Measurements from ENCODE around the gene KYAT1. TPM values are rescaled to one million over a fixed set of nuclear protein-coding genes. Genes with fewer than 3 reads are reported as not detected.

KYAT1 gene
- total RNA-seq, 4 donors from 2014 or later: 4.0 to 9.4 (median 5.7) TPM

DNA sequence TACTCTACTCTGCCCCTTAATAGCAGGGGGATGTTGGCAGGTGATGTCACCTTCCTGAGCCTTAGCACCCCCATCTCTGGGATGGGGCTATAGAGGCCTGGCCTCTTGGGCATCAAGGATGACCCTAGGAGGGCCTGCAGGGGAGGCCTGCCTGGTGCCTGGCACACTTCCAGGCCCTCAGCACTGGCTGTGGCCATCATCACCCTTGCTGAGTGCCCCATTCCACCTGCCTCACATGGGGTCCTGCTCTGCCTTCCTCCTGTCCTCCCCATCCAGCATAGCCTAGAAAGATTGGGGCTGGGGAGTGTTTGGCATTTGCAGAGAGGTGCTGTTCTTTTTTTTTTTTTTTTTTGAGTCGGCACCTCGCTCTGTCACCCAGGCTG is 21.3 kb upstream of the KYAT1 start:
- intact Hi-C loops (cut with DNase I): no loop called here
- H3K27me3 ChIP-seq: no peaks in the 10 kb centered on the region
- TF ChIP-seq, protein P1, sequence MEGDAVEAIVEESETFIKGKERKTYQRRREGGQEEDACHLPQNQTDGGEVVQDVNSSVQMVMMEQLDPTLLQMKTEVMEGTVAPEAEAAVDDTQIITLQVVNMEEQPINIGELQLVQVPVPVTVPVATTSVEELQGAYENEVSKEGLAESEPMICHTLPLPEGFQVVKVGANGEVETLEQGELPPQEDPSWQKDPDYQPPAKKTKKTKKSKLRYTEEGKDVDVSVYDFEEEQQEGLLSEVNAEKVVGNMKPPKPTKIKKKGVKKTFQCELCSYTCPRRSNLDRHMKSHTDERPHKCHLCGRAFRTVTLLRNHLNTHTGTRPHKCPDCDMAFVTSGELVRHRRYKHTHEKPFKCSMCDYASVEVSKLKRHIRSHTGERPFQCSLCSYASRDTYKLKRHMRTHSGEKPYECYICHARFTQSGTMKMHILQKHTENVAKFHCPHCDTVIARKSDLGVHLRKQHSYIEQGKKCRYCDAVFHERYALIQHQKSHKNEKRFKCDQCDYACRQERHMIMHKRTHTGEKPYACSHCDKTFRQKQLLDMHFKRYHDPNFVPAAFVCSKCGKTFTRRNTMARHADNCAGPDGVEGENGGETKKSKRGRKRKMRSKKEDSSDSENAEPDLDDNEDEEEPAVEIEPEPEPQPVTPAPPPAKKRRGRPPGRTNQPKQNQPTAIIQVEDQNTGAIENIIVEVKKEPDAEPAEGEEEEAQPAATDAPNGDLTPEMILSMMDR (IDR thresholded peaks at IDR 0.05): no peak
- TF ChIP-seq POLR2A (IDR thresholded peaks at IDR 0.05): no peak

DNA sequence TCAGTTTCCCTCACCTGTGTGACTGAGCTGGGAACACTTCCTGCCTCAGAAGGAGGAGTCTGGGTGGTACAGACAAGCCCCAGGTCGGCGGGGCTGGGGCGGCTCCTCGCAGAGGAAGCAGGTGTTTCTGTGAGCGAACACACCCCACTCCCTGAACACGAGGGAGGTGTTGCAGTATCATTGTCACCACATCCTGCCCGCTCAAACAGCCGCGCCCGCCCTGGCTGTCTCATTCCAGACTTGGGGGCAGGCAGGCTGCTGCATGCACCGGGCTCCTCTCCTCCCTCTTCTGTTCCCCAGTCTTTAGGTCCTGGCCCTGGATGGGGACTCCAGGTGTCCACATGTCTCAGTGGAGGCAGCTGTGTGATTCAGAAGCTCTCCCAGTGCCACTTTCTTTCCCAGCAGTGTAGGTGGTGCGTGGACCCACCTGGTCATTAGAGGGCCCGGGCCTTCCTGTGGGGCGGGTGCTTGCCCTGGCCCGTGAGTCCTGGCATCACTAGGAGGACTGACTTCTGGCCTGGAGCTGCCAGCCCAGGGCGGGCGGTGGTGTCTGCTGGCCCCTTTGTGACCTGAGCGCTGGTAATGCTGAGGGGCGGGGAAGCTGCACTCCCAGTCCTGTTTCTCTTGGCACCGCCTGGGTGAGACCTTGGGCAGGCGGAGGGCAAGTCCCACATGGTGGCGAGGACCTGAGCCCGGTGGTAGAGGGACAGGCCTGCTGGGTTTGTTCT is 20.8 kb upstream of the KYAT1 start:
- WGBS, 2 donors: no CpG with 5 or more reads among the region's 23 CpGs
- peak; percentile 42 for DNase-seq
- Histone ChIP-seq H3K27me3 (no peaks in the 10 kb centered on the region), H3K27ac (peak overlapping the region; percentile 91 to 100 (median 97)), H3K36me3 (peaks cover 5 to 49% (median 7%) of the 10 kb centered on the region in 3 donors), H3K4me1 (peaks cover 60 to 82% (median 61%) of the 10 kb centered on the region in 3 donors), H3K9me3 (no peaks in the 10 kb centered on the region), H3K4me3 (peak overlapping the region in 1 of 4 donors; percentile 28)
- intact Hi-C loops (cut with DNase I): no loop called here
- TF ChIP-seq POLR2A (IDR thresholded peaks at IDR 0.05): peak in 2 of 4 donors; percentile 67 to 69
- TF ChIP-seq, protein P1 (IDR thresholded peaks at IDR 0.05): no peak

More for the DNA sequence above, 21.3 kb upstream of the KYAT1 start:
- no peak overlapping the region for H3K4me3 ChIP-seq
- H3K36me3 ChIP-seq: peaks cover 11 to 50% (median 13%) of the 10 kb centered on the region in 3 donors
- no peak for DNase-seq
- 66% methylated on average over 2 of the region's 2 CpGs; no CpG with 5 or more reads in 1 of the 2 donors for WGBS, 2 donors
- peak overlapping the region; percentile 91 to 100 (median 97) for H3K27ac ChIP-seq
- H3K9me3 ChIP-seq: no peaks in the 10 kb centered on the region
- peaks cover 59 to 77% (median 59%) of the 10 kb centered on the region in 3 donors for H3K4me1 ChIP-seq

DNA sequence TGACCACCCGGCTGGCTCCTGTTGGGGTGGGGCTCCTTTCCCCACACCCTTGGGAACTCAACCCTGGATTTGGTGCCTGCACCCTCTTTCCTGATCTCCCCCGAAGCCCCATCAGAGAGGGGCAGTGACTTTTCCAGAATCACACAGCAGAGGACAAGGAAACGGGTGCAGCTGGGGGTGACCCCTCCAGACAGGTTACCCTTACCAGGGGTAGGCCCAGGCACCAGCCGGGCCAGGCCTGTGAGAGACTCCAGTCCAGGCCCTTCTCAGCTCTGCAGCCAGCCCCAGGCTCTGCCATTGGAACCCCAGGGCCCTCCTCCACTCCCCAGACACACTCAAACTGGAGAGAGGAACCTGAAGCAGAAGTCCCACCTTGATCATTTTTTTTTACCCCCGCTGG is 20.1 kb upstream of the KYAT1 start:
- TF ChIP-seq, protein P1 (IDR thresholded peaks at IDR 0.05): no peak
- TF ChIP-seq POLR2A (IDR thresholded peaks at IDR 0.05): no peak
- peaks cover 60 to 89% (median 61%) of the 10 kb centered on the region in 3 donors for H3K4me1 ChIP-seq
- intact Hi-C loops (cut with DNase I): no loop called here
- H3K9me3 ChIP-seq: no peaks in the 10 kb centered on the region
- H3K4me3 ChIP-seq: no peak overlapping the region
- 80% methylated on average over 1 of the region's 5 CpGs; no CpG with 5 or more reads in 1 of the 2 donors for WGBS, 2 donors
- no peaks in the 10 kb centered on the region for H3K27me3 ChIP-seq
- peaks cover 0 to 49% (median under 1%) of the 10 kb centered on the region in 3 donors for H3K36me3 ChIP-seq
- peak overlapping the region; percentile 91 to 100 (median 97) for H3K27ac ChIP-seq
- no peak for DNase-seq

DNA sequence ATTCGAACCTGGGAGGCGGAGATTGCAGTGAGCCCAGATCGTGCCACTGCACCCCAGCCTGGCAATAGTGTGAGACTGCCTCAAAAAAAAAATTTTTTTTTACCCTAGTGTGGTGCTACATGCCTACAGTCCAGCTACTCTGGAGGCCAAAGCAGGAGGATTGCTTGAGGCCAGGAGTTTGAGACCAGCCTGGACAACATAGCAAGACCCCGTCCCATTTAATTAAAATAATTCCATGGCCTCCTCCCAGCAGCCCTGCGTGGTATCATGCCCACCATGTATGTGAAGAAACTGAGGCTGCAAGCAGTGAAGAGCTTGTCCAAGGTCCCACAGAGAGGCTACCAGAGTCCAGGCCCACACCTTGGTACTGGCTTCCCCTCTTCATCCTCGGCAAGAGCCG is 19.6 kb upstream of the KYAT1 start:
- Histone ChIP-seq H3K4me3 (no peak overlapping the region), H3K27me3 (no peaks in the 10 kb centered on the region), H3K36me3 (peaks cover 0 to 49% (median 0%) of the 10 kb centered on the region in 3 donors), H3K27ac (peak overlapping the region; percentile 91 to 100 (median 97)), H3K4me1 (peaks cover 60 to 94% (median 61%) of the 10 kb centered on the region in 3 donors), H3K9me3 (no peaks in the 10 kb centered on the region)
- TF ChIP-seq, protein P1 (IDR thresholded peaks at IDR 0.05): no peak
- 69 to 77% methylated on average over 5 to 7 of the region's 7 CpGs for WGBS, 2 donors
- DNase-seq: no peak
- intact Hi-C loops (cut with DNase I): no loop called here

DNA sequence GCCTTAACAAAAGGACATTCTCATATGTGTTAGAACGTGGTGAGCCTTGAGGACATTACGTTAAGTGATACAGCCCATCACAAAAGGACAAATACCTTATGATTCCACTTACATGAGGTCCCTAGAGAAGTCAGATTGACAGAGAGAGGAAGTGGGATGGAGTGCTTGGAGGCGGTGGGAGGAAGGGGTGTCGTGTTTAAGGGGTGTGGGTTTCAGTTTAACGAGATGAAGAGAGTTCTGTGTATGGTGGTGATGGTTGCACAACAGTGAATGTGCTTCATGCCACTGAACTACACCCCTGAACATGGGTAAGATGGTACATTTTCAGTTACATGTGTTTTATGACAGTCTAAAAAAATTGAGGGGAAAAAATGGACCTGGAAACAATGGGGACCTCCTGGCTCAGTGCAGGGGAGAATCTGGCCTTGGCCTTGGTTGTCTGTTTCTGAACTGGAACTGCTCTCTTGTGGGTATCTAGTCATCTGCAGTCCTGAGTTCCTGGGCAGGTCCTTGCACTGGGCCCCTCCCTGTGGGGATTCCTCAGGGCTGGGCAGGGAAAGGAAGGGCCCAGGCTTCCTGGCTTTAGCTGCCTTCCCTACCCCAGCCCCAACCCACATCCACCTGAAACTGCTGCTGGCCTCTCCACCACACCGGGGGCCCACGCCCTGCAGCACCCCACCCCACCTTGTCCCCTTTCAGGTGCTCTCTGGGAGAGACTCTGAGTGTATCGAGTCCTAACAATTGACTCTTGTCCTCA is 18.0 kb upstream of the KYAT1 start:
- H3K36me3 ChIP-seq: peaks cover 0 to 53% (median 8%) of the 10 kb centered on the region in 3 donors
- no peak for DNase-seq
- no peaks in the 10 kb centered on the region for H3K27me3 ChIP-seq
- 28 to 33% methylated on average over 5 of the region's 8 CpGs for WGBS, 2 donors
- H3K9me3 ChIP-seq: no peaks in the 10 kb centered on the region
- peaks cover 60 to 98% (median 61%) of the 10 kb centered on the region in 3 donors for H3K4me1 ChIP-seq
- intact Hi-C loops (cut with DNase I): no loop called here
- TF ChIP-seq, protein P1 (IDR thresholded peaks at IDR 0.05): no peak
- TF ChIP-seq POLR2A (IDR thresholded peaks at IDR 0.05): peak in 1 of 4 donors; percentile 25
- peak overlapping the region; percentile 91 to 100 (median 97) for H3K27ac ChIP-seq
- no peak overlapping the region for H3K4me3 ChIP-seq
